ENCODE measurements around the gene EPS8.

EPS8 gene

GRCh38 chr12:15808250-15808649, 19.1 kb upstream of the EPS8 start:
- in situ Hi-C loops (cut with HindIII; ENCODE audit: low pct_ligation_motif_present, low sequenced_read_pairs): no loop called here
- Histone ChIP-seq H3K27me3 (replicated peaks) (no peaks in the 10 kb centered on the region), H3K4me3 (ENCODE audit: low read depth, low read length) (no peak overlapping the region), H3K36me3 (replicated peaks) (no peaks in the 10 kb centered on the region), H3K27ac (no peak overlapping the region)
- no peak for DNase-seq
- TF ChIP-seq, protein P1, sequence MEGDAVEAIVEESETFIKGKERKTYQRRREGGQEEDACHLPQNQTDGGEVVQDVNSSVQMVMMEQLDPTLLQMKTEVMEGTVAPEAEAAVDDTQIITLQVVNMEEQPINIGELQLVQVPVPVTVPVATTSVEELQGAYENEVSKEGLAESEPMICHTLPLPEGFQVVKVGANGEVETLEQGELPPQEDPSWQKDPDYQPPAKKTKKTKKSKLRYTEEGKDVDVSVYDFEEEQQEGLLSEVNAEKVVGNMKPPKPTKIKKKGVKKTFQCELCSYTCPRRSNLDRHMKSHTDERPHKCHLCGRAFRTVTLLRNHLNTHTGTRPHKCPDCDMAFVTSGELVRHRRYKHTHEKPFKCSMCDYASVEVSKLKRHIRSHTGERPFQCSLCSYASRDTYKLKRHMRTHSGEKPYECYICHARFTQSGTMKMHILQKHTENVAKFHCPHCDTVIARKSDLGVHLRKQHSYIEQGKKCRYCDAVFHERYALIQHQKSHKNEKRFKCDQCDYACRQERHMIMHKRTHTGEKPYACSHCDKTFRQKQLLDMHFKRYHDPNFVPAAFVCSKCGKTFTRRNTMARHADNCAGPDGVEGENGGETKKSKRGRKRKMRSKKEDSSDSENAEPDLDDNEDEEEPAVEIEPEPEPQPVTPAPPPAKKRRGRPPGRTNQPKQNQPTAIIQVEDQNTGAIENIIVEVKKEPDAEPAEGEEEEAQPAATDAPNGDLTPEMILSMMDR (IDR thresholded peaks at IDR 0.05; ENCODE audit: low read depth, low read length, missing control alignments): no peak

DNA sequence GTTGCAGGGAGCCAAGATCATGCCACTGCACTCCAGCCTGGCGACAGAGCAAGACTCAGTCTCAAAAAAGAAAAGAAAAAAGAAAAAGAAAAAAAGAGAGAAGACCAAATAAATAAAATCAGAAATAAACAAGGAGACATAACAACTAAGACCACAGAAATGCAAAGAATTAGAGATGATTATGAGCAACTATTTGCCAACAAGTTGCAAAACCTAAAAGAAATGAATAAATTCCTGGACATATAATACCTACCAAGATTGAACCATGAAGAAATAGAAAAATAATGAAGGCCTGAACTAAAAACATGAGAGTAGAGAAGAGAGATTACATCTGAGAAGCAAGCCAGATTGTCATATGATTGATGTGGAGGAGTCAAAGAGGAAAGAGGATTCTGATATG, 17.6 kb upstream of the EPS8 start:
- no peak overlapping the region for H3K4me3 ChIP-seq (ENCODE audit: low read depth, low read length)
- in situ Hi-C loops (cut with HindIII; ENCODE audit: low pct_ligation_motif_present, low sequenced_read_pairs): no loop called here
- no peaks in the 10 kb centered on the region for H3K27me3 ChIP-seq (replicated peaks)
- no peak for DNase-seq
- TF ChIP-seq, protein P1 (IDR thresholded peaks at IDR 0.05; ENCODE audit: low read depth, low read length, missing control alignments): no peak
- no peaks in the 10 kb centered on the region for H3K36me3 ChIP-seq (replicated peaks)
- H3K27ac ChIP-seq: no peak overlapping the region

DNA sequence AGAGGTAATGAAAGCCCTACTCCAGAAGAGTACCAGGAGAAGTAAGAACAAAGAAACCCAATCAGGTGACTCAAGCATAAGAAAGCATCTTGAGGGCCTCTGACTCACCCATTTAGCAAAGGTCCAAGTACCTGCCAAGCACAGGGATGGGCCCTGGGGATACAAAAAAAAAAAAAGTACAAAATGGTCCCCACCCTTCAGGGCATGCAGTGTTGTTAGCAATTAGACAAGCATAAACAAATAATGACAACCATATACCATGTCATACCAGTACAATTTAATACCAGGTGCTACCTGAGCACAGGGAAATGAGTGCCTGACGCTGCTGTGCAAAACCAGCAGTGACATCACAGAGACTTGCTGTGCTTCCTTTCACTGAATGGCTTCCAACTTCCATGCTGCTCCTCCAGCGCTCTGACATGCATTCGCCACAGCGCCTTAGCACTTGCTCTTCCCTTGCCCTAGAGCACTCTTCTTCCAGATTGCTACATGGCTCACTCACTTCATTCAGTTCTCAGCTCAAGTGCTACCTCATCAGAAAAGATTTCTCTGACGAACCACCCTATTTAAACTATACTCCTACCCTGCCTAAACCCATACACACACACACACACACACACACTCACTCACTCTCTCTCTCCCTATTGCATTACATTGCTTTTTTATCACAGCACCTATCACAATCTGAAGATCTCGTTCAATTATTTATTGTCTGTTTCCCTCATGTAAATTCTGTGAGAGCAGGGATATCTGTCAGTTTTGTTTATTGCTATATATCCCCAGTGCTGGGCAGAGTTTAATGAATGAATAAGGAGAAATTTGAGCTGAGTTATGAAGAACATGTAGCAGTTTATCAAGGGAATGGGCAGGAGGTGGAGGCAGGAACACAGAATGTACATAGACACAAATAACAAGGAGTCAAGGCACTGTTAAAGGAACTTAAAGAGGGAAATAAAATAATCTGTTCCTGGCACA, 12.9 kb upstream of the EPS8 start:
- DNase-seq: no peak
- Histone ChIP-seq H3K4me3 (ENCODE audit: low read depth, low read length) (no peak overlapping the region), H3K27ac (no peak overlapping the region), H3K27me3 (replicated peaks) (no peaks in the 10 kb centered on the region), H3K36me3 (replicated peaks) (no peaks in the 10 kb centered on the region)
- in situ Hi-C loops (cut with HindIII; ENCODE audit: low pct_ligation_motif_present, low sequenced_read_pairs): no loop called here
- TF ChIP-seq, protein P1 (IDR thresholded peaks at IDR 0.05; ENCODE audit: low read depth, low read length, missing control alignments): no peak

DNA sequence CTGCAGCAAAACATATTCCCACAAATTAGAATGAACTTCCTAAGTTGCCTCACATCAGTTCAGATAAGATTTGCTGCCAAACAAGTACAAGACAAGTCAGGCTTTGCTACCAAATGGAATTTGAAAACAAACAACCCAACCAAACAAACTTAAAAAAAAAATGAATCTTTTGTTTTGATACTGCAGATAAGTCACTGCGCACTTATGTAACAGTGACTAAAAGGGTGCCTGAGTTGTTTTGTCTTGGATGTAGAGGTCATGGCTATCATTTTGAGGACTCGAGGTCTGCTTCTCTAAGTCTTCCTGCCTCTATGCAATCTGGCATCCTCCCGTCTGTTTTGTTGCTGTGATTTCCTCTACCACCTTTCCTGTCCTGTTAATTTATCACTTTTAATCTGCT, 11.1 kb upstream of the EPS8 start:
- Histone ChIP-seq H3K27me3 (replicated peaks) (no peaks in the 10 kb centered on the region), H3K36me3 (replicated peaks) (no peaks in the 10 kb centered on the region), H3K27ac (no peak overlapping the region), H3K4me3 (ENCODE audit: low read depth, low read length) (no peak overlapping the region)
- TF ChIP-seq, protein P1 (IDR thresholded peaks at IDR 0.05; ENCODE audit: low read depth, low read length, missing control alignments): no peak
- in situ Hi-C loops (cut with HindIII; ENCODE audit: low pct_ligation_motif_present, low sequenced_read_pairs): no loop called here
- DNase-seq: no peak

GRCh38 chr12:15797818-15798217, 8.6 kb upstream of the EPS8 start:
- Histone ChIP-seq H3K36me3 (replicated peaks) (no peaks in the 10 kb centered on the region), H3K4me3 (ENCODE audit: low read depth, low read length) (no peak overlapping the region), H3K27me3 (replicated peaks) (no peaks in the 10 kb centered on the region), H3K27ac (no peak overlapping the region)
- TF ChIP-seq, protein P1 (IDR thresholded peaks at IDR 0.05; ENCODE audit: low read depth, low read length, missing control alignments): no peak
- in situ Hi-C loops (cut with HindIII; ENCODE audit: low pct_ligation_motif_present, low sequenced_read_pairs): no loop called here
- DNase-seq: no peak

Data from brain microvascular endothelial cell (primary cell).